Raji (cell line): Measurements from ENCODE around the gene MYH2.

Source experiments
- POLR2A ChIP-seq: IDR thresholded peaks from 2 replicates; pipeline ENCODE4 v1.6.1; 2011; ENCODE audit warnings: low read depth, low read length, control low read depth; ENCODE audit not compliant: insufficient read depth

The MYH2 gene

GRCh38 chr17:10526517-10526916 lies 22.9 kb downstream of the MYH2 start:
- TF ChIP-seq POLR2A, result no peak

DNA sequence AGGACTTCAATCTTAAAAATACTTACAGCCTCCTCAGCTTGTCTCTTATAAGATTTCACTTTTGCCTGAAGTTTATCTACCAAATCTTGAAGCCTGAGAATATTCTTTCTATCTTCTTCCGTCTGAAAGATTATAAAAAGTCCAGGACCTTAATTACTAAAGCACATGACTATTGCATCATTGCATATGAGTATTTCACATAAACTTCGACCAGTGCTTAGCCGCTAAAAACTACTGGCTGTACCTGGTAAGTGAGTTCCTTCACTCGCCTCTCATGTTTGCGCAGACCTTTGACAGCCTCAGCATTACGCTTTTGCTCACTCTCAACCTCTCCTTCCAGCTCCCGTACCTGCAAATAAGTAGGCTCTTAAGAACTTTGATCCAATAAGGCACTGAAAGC lies 26.4 kb downstream of the MYH2 start:
- TF ChIP-seq POLR2A, result no peak

DNA sequence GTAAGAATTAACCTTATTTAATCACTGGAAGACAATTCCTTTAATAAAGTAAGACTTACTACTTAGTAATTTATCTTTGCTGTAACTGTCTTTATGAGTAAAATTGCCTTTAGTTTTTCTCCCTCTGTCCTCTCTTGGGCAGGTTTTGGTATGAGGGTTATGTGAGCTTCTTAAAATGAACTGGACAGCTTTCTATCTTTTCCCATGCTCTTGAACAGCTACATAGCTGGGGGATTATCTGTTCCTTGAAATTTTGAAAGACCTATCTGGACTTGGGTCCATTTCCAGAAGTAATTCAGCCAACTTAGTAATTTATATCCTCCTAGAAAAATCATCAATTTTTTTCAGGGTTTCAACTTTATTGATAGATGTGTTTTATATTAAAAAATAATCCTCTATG lies 27.5 kb downstream of the MYH2 start:
- no peak for TF ChIP-seq POLR2A

DNA sequence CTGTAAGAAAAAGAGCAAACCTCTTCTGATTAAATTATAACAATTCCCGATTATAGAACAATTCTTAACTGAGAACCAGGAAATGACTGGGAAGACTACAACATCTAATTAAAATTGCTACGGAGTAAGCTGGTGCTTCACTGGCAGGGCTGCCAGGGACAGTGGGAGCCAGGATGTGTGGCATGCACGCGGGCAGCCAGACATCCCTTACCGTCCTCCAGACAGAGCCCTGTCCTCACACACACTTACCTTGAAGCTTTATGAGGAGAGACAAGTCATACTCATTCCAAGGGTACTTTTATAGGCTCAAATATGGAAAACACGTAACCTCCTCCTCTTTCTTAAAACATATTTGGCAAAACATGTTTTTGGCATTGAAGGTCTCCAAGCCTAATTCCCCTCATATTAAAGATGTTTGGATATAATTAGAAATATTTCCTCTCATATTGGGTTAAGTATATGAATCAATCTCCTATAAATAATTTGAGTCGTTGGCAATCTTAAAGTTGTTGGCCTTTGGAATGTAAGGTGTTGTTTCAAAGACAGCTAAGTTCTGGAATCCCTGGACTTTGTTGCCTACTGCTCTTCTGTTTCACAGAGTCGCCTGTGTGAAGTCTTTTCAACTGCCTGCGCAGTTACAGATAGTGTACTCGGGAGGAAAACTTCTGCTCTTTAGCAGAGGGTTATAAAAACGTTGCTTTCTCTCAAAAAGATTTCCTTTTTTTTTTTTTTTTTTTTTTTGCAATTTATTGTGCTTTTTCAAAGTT lies 31.0 kb downstream of the MYH2 start, which contains the start of gene MYH1:
Gene MYH1 (minus strand): TSS at position 272 of the 767 bp plus-strand sequence. CDS start 1,900 bp downstream, outside the sequence.
- no peak for TF ChIP-seq POLR2A

DNA sequence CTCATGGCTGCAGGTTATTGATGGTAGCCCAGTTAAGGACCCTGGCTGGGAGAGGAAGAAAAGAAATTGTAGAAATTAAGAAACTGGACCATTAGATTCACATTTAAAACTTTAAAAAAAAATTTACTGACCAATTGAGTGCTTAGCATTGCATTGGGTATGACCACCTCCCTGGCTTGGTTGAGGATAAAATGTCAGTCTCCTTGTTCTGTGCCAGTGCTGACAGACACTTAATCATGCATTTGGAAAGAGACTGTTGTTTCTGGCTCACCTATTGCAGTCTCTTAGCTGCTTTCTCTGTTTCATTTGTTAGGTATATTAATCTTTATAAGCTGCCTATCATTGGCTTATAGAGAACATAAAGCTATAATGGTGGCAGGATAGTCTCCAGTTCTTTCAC lies 32.8 kb downstream of the MYH2 start:
- TF ChIP-seq POLR2A, result no peak

DNA sequence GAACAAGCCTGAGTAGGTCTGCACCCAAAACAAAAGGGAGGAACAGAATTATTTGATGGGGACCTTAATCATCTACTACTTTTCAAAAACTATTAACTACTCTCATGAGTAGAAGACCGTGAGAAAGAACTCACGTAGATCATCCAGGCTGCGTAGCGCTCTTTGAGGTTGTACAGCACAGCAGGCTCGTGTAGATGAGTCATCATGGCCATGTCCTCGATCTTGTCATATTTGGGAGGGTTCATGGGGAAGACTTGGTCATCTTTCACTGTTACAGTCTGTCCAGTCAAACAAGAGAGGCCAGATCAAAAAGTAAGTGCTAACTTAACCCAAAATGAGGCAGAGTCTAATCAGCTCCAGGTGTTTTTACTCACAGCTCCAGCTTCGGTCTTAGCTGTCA lies 33.4 kb downstream of the MYH2 start:
- no peak for TF ChIP-seq POLR2A

GRCh38 chr17:10513299-10514067 lies 36.0 kb downstream of the MYH2 start:
- no peak for TF ChIP-seq POLR2A

DNA sequence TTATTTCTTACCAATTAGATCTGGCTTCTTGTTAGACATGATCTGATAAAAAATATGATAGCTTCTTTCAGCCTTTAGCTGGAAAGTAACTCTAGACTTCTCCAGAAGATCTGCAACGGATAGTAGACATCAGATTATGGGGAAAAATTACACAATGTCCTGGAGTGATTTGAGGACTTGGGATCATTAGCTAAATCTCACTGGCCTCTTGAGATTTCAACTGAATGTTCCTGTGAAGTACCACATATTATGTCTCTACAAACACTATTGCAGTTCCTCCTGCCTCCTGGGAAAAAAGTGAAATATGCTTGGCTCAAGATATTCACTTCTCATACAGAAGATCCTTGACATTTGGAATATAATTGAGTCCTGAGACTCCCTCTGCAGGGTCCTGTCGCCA lies 36.6 kb downstream of the MYH2 start:
- no peak for TF ChIP-seq POLR2A

GRCh38 chr17:10499950-10500349 lies 49.5 kb downstream of the MYH2 start:
- TF ChIP-seq POLR2A, result no peak

DNA sequence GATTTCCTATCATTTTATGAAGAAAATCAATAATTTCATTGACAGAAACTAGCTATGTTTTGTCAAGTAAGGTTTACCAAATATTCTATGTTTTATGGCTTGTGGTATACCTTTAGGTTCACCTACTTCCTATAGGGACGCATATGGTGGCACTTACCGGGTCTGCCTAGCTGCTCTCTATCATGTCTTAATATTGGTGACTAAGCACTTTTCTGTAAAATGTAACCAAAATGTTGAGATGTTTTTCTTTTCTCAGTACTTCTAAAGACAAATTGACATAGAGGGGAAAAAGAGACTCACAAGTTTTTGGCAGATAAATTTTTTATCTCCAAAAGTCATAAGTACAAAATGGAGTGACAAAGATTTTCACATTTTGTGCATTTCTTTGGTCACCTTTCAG lies 57.5 kb downstream of the MYH2 start:
- TF ChIP-seq POLR2A, result no peak

DNA sequence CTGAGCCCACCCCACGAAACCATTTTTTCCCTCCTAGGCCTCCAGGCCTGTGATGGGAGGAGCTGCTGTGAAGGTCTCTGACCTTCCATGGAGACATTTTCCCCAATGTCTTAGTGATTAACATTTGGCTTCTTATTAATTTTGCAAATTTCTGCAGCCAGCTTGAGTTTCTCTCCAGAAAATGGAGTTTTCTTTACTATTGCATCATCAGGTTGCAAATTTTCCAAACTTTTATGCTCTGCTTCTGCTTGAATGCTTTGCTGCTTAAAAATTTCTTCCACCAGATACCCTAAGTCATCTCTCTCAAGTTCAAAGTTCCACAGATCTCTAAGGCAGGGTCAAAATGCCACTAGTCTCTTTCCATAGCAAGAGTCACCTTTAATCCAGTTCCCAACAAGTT lies 67.2 kb downstream of the MYH2 start:
- no peak for TF ChIP-seq POLR2A

- no peak for TF ChIP-seq POLR2A
Measured at GRCh38 chr17:10477701-10478100, 71.8 kb downstream of the MYH2 start.

GRCh38 chr17:10474536-10474935 lies 74.9 kb downstream of the MYH2 start:
- no peak for TF ChIP-seq POLR2A

DNA sequence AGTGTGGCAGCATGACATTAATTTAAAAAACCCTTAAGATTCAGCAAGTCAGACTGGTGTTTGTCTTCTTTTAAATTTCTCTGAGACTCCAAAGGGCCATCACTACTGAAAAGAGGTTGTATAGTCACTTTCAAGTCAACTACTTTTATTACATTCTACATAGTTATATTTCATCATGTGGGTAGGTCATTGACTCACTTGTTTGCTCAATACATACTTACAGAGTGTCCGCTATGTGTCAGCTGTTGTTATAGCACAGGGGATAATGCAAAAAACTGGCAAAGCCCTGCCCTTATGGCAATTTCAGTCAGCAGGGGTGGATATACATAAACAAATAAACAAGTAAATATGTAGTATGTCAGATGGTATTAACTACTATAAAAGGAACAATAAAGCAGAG lies 77.6 kb downstream of the MYH2 start:
- TF ChIP-seq POLR2A, result no peak
